Measurements from ENCODE around the gene CNTNAP4. TPM values are rescaled to one million over a fixed set of nuclear protein-coding genes. Genes with fewer than 3 reads are reported as not detected.

CNTNAP4 gene
- total and polyA plus RNA-seq, 10 donors = 0.23 TPM; not detected in 9

DNA sequence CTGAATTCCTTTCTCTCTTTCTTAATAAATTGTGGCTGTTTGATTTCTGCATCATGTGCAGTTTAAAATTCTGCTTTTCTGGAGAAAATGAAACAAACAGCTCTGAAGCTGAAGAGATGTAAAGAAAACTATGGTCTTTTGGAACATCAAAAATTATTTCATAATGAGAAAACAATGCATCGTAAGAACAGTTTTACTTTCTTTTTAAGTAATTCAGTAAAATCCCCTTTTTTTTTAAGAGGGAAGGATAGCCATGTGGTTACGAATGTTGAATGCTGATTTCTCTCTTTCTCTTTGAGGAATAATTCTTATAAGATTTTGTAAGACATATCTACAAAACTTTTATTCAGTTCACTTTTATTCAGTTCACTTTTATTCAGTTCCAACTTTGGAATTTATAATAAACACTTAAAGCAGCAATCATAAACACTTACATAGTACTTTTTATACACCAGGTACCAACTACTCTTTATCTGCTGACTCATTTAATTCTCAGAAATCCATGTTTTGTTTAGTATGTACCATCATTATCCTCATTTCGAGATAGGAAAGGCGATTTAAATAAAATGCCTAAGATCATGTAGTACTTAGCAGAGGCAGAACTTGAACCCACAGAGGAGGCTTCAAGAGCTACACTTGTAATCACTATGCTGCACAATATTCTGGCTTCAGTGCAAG, 26.6 kb downstream of the CNTNAP4 start:
- no peaks in the 10 kb centered on the region for H3K4me1 ChIP-seq

DNA sequence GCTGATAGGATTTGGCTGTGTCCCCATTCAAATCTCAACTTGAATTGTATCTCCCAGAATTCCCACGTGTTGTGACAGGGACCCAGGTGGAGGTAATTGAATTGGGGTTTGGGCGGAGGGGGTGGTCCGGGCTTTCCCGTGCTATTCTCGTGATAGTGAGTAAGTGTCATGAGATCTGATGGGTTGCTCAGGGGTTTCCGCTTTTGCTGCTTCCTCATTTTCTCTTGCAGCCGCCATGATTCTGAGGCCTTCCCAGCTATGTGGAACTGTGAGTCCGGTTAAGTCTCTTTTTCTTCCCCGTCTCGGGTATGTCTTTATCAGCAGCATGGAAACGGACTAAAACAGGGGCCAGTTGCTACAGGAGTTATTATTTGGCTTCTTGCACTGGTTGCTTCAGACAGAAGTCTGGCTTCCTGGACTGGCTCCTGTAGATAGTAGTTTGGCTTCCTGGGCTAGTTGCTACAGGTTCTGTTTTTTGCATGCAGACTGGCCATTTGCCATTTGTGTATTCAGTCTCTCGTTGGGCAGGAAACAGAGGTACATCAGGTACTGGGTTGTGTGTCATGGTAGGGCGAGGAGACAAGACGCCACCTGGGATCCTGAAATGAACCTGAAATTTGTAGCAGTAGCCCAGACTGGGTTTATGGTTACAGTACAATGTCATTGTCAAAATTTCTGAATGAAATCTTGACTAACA, 32.6 kb downstream of the CNTNAP4 start:
- Histone ChIP-seq H3K36me3 (no peaks in the 10 kb centered on the region), H3K27ac (no peak overlapping the region), H3K9me3 (peaks cover 0 to 14% (median 5%) of the 10 kb centered on the region in 8 donors), H3K4me3 (no peak overlapping the region), H3K4me1 (no peaks in the 10 kb centered on the region), H3K27me3 (replicated peaks in 1 of 7) (no peaks in the 10 kb centered on the region)
- DNase-seq = no peak
- intact Hi-C loops (cut with DNase I; ENCODE audit: low total_unique reads) = no loop called here
- WGBS, 5 donors = 76 to 93% (median 91%) methylated on average over 14 of the region's 14 CpGs
- TF ChIP-seq POLR2A (IDR thresholded peaks at IDR 0.05) (no peak), POLR2AphosphoS5 (IDR thresholded peaks at IDR 0.05) (no peak)
- TF ChIP-seq, protein P1, sequence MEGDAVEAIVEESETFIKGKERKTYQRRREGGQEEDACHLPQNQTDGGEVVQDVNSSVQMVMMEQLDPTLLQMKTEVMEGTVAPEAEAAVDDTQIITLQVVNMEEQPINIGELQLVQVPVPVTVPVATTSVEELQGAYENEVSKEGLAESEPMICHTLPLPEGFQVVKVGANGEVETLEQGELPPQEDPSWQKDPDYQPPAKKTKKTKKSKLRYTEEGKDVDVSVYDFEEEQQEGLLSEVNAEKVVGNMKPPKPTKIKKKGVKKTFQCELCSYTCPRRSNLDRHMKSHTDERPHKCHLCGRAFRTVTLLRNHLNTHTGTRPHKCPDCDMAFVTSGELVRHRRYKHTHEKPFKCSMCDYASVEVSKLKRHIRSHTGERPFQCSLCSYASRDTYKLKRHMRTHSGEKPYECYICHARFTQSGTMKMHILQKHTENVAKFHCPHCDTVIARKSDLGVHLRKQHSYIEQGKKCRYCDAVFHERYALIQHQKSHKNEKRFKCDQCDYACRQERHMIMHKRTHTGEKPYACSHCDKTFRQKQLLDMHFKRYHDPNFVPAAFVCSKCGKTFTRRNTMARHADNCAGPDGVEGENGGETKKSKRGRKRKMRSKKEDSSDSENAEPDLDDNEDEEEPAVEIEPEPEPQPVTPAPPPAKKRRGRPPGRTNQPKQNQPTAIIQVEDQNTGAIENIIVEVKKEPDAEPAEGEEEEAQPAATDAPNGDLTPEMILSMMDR (IDR thresholded peaks at IDR 0.05 in 8 of 11, conservative IDR thresholded peaks at IDR 0.05 in 3 of 11) = no peak

More for the DNA sequence above, 26.6 kb downstream of the CNTNAP4 start:
- H3K4me3 ChIP-seq = no peak overlapping the region
- peaks cover 0 to 1% (median 0%) of the 10 kb centered on the region in 8 donors for H3K9me3 ChIP-seq
- WGBS, 5 donors = 57 to 74% (median 66%) methylated on average over 4 of the region's 4 CpGs
- TF ChIP-seq POLR2A (IDR thresholded peaks at IDR 0.05) = no peak
- TF ChIP-seq, protein P1 (IDR thresholded peaks at IDR 0.05 in 8 of 11, conservative IDR thresholded peaks at IDR 0.05 in 3 of 11) = no peak
- no peak for TF ChIP-seq POLR2AphosphoS5 (IDR thresholded peaks at IDR 0.05)
- intact Hi-C loops (cut with DNase I; ENCODE audit: low total_unique reads) = no loop called here
- H3K27ac ChIP-seq = no peak overlapping the region
- no peaks in the 10 kb centered on the region for H3K27me3 ChIP-seq (replicated peaks in 1 of 7)
- DNase-seq = no peak
- no peaks in the 10 kb centered on the region for H3K36me3 ChIP-seq

DNA sequence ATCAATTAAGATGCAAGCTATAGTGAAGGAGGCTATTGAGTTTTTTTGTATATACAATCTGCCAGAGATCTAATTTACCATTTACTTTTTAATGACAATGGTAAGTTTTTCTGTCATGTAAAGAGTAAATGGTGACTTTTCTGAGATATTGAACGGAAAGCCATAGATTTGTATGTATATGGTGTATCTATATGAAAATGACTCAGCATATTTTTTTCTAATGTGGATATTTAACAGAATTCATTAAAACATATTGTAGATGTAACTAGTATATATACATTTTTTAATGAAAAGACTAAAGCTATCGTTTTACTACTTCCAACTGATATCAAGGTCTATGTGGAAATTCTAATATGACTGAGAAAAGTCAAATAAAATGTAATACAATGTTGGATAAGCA, 34.1 kb downstream of the CNTNAP4 start:
- DNase-seq = no peak
- TF ChIP-seq POLR2A (IDR thresholded peaks at IDR 0.05) (no peak), POLR2AphosphoS5 (IDR thresholded peaks at IDR 0.05) (no peak)
- TF ChIP-seq, protein P1 (IDR thresholded peaks at IDR 0.05 in 8 of 11, conservative IDR thresholded peaks at IDR 0.05 in 3 of 11) = no peak
- intact Hi-C loops (cut with DNase I; ENCODE audit: low total_unique reads) = no loop called here
- peaks cover 0 to 14% (median 5%) of the 10 kb centered on the region in 8 donors for H3K9me3 ChIP-seq
- 76 to 87% (median 78%) methylated on average over 2 of the region's 2 CpGs for WGBS, 5 donors
- no peaks in the 10 kb centered on the region for H3K27me3 ChIP-seq (replicated peaks in 1 of 7)
- no peak overlapping the region for H3K27ac ChIP-seq
- H3K4me3 ChIP-seq = no peak overlapping the region
- H3K36me3 ChIP-seq = no peaks in the 10 kb centered on the region
- no peaks in the 10 kb centered on the region for H3K4me1 ChIP-seq

DNA sequence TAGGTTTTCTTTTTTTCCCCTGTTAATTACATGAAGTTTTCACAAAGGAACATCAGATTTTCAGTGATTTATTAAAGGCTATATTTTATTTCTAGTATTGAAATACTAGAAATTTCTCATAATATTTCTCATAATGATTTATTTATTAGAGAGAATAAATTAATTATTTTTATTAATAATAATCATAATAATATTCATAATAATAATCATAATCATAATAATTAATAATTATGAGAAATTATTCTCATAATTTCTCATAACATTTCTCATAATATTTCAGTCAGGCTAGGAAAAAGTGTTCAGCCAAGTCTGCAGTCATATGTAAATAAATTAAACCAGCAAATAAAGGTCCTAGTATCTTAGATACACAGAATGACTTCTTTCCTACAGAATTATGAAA, 41.4 kb downstream of the CNTNAP4 start:
- H3K9me3 ChIP-seq = no peaks in the 10 kb centered on the region
- TF ChIP-seq POLR2A (IDR thresholded peaks at IDR 0.05) (no peak), POLR2AphosphoS5 (IDR thresholded peaks at IDR 0.05) (no peak)

More for the DNA sequence above, 41.4 kb downstream of the CNTNAP4 start:
- H3K27me3 ChIP-seq (replicated peaks in 1 of 7) = no peaks in the 10 kb centered on the region
- no peaks in the 10 kb centered on the region for H3K36me3 ChIP-seq
- no peak overlapping the region for H3K4me3 ChIP-seq
- DNase-seq = no peak
- H3K27ac ChIP-seq = no peak overlapping the region
- no peaks in the 10 kb centered on the region for H3K4me1 ChIP-seq
- intact Hi-C loops (cut with DNase I; ENCODE audit: low total_unique reads) = no loop called here

All from spleen (tissue), 11 donors.